ENCODE data around the gene RBFOX1. TPM values are rescaled to one million over a fixed set of nuclear protein-coding genes. Genes with fewer than 3 reads are reported as not detected.

Gene RBFOX1
- total RNA-seq, 1 donor, result not detected

- H3K4me3 ChIP-seq (ENCODE audit: low read depth, low read length), result no peak overlapping the region
- no peak for DNase-seq (ENCODE audit: low read depth)
- no peak for TF ChIP-seq CTCF (IDR thresholded peaks at IDR 0.05; ENCODE audit: insufficient read depth, low read depth, low read length)
These were observed 217.5 kb downstream of the RBFOX1 start for GRCh38 chr16:7550096-7550495.

DNA sequence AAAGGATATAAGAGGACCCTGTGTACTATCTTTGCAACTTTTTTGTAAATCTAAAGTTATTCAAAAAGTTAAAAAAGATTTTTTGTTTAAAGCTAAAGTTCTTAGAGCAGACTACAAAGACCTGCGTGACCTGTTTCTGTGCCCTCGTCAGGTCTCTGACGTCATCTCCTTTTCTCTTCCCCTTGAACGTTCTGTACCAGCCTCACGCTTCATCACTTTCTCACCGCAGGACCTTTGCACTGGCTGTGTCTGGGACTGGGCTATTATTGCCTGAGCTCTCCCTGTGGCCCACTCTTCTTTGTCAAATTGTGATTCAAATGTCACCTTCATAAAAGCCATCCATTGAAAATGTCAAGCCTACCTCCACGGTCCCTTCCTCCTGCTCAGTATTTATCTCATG lies 222.8 kb downstream of the RBFOX1 start:
- DNase-seq (ENCODE audit: low read depth), result no peak
- H3K4me3 ChIP-seq (ENCODE audit: low read depth, low read length), result no peak overlapping the region
- no peak for TF ChIP-seq CTCF (IDR thresholded peaks at IDR 0.05; ENCODE audit: insufficient read depth, low read depth, low read length)

GRCh38 chr16:7561908-7562405 lies 229.3 kb downstream of the RBFOX1 start:
- no peak overlapping the region for H3K4me3 ChIP-seq (ENCODE audit: low read depth, low read length)
- no peak for TF ChIP-seq CTCF (IDR thresholded peaks at IDR 0.05; ENCODE audit: insufficient read depth, low read depth, low read length)
- no peak for DNase-seq (ENCODE audit: low read depth)

GRCh38 chr16:7566360-7566759 lies 233.7 kb downstream of the RBFOX1 start:
- no peak for DNase-seq (ENCODE audit: low read depth)
- H3K4me3 ChIP-seq (ENCODE audit: low read depth, low read length), result no peak overlapping the region
- no peak for TF ChIP-seq CTCF (IDR thresholded peaks at IDR 0.05; ENCODE audit: insufficient read depth, low read depth, low read length)

DNA sequence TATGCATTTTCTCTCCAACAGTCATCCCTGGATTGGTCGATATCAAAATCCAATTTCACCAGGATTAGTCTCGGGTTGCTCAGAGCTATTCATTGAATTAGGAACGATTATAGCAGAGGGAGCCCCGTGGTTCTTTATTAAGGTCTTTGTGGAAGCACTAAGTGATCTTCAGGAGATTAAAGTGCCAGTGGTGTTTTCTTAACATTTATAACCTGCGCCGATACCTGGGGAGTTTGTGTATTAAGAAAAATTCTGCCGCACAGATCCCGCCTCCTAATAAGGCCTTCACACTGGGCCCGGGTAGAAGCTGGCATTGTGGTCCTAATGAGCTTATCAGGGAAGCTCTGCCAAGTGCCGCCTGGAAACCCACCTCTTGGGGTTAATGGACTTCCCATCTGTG lies 238.7 kb downstream of the RBFOX1 start:
- no peak overlapping the region for H3K4me3 ChIP-seq (ENCODE audit: low read depth, low read length)
- TF ChIP-seq CTCF (IDR thresholded peaks at IDR 0.05; ENCODE audit: insufficient read depth, low read depth, low read length), result no peak
- DNase-seq (ENCODE audit: low read depth), result no peak

GRCh38 chr16:7577588-7577987 lies 244.9 kb downstream of the RBFOX1 start:
- TF ChIP-seq CTCF (IDR thresholded peaks at IDR 0.05; ENCODE audit: insufficient read depth, low read depth, low read length), result no peak
- no peak overlapping the region for H3K4me3 ChIP-seq (ENCODE audit: low read depth, low read length)
- DNase-seq (ENCODE audit: low read depth), result no peak

DNA sequence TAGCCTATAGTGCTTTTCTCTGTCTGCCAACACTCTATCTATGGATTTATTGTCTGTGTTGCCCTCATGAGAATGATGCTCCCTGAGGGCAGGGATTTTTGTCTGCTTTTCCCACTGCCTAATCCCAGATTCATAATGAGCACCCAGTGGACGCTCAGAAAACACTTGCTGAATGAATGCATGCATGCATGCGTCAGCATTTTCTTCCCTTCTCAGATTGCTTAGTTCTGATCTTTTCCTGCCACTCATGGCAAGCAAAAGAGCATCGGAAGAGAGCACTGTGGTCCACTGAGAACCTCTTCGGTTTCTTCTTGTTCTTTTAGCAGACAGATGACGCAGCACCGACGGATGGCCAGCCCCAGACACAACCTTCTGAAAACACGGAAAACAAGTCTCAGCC lies 246.8 kb downstream of the RBFOX1 start:
- DNase-seq (ENCODE audit: low read depth), result no peak
- no peak for TF ChIP-seq CTCF (IDR thresholded peaks at IDR 0.05; ENCODE audit: insufficient read depth, low read depth, low read length)
- H3K4me3 ChIP-seq (ENCODE audit: low read depth, low read length), result no peak overlapping the region
